Measurements from ENCODE around the gene CADM1.

CADM1 gene

GRCh38 chr11:115168229-115168671 is 336.0 kb downstream of the CADM1 start:
- DNase-seq: no peak

GRCh38 chr11:115167456-115167855 is 336.8 kb downstream of the CADM1 start:
- DNase-seq: no peak

GRCh38 chr11:115166820-115167219 is 337.4 kb downstream of the CADM1 start:
- no peak for DNase-seq

DNA sequence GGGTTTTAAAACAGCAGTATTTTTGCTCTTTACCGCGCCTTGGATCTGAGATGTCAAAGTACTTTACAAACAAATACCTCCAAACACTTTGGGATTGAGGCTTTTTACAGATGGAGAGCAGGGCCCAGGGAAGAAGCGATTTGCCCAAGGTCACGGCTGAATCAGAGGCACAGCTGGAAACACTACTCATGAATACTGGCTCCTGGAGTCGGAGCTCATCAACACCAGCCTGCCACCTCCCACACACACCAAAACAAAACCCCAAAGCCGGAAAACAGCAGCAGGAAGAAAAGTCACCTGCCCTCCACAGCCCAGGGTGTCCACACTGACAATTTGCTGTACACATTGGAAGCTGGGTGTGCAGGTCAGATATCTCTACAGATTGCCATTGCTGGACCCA is 339.4 kb downstream of the CADM1 start:
- DNase-seq: no peak

- no peak for DNase-seq
Observed at GRCh38 chr11:115162919-115163318, 341.3 kb downstream of the CADM1 start.

- peak; percentile 24 for DNase-seq
Observed at GRCh38 chr11:115161876-115162275, 342.3 kb downstream of the CADM1 start.

DNA sequence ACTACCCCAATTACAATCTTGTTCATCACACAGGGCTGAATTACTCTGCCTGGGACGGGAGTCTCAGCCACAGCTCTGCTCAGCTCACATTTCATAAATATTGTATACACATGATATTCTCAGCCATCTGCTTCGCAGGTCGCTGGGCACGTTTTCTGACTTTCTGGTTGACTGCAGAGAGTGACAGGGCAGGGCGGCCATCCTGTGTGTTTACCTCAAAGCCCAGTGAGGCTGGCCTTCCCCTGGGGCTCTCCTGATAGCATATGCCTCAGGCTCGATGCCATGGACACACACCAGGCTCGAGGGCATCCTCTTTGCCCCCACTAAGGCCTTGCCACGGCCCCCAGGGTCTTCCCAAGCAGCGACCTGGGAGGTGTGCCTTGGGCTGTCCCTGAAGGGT is 345.0 kb downstream of the CADM1 start:
- no peak for DNase-seq

GRCh38 chr11:115158053-115158452 is 346.2 kb downstream of the CADM1 start:
- DNase-seq: no peak

GRCh38 chr11:115157247-115157646 is 347.0 kb downstream of the CADM1 start:
- no peak for DNase-seq

- no peak for DNase-seq
Observed at GRCh38 chr11:115155978-115156377, 348.2 kb downstream of the CADM1 start.

DNA sequence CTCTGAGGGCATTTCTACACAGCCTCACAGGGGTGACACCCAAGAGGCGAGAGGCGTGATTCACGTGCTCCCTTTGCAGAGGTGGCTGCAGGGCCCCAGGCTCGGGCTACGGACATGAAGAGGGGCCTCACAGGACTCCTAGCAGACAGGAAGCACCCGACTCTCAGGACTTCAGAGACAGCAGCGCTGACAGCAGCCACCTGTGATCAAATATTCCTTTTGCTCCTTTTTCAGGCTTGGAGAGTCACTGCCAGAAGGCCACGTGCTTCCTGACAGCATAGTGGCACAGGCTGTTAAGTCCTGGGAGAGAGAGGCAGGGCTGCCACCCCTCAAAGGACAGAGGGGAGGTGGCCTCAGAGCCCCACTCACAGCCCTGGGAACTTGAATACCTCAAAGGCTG is 348.9 kb downstream of the CADM1 start:
- no peak for DNase-seq

- DNase-seq: no peak
Observed at GRCh38 chr11:115154355-115154736, 349.9 kb downstream of the CADM1 start.

DNA sequence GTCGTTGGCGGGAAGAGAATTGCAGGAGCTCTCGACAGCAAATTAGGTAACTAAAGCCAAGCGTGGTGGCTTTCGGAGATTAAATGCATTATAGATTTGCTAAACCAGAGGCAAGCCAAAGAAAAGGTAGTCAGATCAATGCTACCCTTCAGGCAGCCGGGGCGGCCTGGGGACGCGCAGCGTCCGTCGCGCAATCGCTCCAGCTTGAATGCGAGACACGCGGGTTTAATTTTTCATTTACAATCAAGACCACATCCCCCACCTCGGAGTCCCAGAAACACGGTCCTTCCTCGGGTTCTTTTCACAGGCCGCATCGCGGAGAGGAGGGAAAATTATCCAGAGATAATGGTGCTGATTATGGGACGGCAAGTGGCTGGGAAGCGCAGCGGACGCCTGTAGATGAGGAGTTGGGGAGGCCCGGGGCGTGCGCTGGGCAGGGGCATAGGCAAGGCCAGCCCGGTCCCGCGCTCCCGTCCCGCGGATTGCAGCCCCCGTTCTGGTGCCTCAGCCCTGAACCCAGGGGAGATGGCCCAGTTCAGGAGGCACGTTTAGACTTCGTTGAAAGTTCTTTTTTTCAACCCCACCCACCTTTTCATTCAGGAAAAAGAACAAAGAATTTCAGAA is 350.4 kb downstream of the CADM1 start:
- no peak for DNase-seq

- no peak for DNase-seq
Observed at GRCh38 chr11:115153135-115153534, 351.1 kb downstream of the CADM1 start.

- no peak for DNase-seq
Observed at GRCh38 chr11:115151010-115151409, 353.2 kb downstream of the CADM1 start.

DNA sequence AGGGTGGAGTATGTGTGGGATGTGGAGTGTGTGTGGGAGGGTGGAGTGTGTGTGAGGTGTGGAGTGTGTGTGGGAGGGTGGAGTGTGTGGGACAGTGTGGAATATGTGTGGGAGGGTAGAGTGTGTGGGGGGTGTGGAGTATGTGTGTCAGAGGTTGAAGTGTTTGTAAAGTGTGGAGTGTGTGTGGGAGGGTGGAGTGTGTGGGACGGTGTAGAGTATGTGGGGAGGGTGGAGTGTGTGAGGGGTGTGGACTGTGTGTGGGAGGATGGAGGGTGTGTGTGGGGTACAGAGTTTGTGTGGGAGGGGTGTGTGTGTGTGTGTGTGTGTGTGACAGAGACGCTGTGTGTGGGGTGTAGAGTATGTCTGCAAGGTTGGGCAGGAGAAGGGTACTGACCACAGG is 355.5 kb downstream of the CADM1 start:
- DNase-seq: no peak

DNA sequence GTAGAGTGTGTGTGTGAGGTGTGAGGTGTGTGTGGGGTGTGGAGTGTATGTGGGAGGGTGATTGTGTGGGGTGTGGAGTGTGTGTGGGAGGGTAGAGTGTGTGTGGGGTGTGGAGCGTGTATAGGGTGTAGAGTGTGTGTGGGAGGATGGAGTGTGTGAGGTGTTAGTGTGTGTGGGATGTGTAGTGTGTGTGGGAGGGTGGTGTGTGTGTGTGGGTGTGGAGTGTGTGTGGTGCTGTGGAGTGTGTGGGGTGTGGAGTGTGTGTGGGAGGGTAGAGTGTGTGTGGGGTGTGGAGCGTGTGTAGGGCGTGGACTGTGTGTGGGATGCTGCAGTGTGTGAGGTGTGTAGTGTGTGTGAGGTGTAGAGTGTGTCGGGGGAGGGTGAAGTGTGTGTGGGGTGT is 356.1 kb downstream of the CADM1 start:
- DNase-seq: no peak

DNA sequence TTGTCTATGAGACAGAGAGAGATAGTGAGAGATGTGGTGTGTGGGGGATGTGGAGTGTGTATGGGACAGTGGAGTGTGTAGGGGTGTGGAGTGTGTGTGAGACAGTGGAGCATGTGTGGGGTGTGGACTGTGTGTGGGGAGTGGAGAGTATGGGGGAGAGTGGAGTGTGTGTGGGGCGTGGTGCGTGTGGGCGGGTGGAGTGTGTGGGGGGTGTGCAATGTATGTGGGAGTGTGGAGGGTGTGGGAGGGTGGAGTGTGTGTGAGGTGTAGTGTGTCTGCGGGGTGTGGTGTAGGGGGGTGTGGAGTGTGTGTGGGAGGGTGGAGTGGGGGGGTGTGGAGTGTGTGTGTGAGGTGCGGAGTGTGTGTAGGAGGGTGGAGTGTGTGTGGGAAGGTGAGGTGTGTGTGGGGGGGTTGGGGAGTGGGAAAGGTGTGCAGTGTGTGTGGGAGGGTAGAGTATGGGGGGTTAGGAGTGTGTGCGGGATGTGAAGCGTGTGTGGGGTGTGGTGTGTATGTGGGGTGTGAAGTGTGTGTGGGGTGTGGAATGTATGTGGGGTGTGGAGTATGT is 356.9 kb downstream of the CADM1 start:
- no peak for DNase-seq

DNA sequence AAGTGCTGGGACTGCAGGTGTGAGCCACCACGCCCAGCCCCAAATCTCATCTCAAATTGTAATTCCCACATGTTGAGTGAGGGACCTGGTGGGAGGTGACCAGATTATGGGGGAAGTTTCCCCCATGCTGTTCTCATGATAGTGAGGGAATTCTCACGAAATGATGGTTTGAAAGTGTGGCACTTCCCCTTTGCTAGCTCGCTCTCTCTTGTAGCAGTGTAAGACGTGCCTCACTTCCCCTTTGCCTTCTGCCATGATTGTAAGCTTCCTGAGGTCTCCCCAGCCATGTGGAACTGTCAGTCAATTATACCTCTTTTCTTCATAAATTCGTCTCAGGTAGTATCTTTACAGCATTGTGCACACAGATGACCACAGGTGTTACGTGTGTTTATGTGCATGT is 357.8 kb downstream of the CADM1 start:
- no peak for DNase-seq

GRCh38 chr11:115145324-115145723 is 358.9 kb downstream of the CADM1 start:
- peak; percentile 71 for DNase-seq

DNA sequence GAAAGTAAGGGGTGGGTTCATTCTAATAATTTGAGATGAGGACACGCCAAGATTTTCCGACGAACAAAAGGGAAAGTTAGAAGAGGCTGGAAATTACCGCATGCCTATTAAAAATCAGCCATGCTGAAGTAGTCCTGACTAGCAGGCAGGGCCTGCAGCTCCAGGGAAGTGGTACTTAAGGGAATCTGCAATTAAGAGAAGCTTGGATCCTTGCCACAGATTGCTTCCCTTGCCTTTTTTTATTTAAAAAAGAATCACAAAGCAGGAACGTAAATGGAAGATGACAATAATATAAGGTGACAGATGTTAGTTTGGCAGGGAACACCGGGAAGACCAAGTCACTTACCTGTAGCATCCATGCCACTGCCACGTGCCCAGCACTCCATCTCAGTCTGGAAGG is 359.3 kb downstream of the CADM1 start:
- DNase-seq: peak; percentile 72

DNA sequence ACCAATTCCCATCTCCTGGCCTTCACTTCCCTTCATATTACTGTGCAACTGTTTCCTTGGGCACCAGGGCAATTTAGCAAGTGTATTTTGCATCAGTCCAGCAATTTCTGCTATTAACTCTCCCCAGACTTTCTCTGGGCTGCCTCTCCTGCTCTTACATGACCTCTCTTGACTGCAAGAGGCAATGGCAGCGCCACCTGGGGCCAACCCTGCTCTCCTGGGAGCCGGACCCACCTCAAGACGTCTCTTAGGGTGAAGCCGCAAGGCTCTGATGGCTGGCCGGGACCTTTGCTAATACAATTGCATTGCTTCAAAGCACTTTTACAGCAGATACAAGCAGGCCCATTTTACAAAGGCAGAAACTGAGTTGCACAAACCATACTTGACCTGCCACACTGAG is 360.2 kb downstream of the CADM1 start:
- no peak for DNase-seq

DNA sequence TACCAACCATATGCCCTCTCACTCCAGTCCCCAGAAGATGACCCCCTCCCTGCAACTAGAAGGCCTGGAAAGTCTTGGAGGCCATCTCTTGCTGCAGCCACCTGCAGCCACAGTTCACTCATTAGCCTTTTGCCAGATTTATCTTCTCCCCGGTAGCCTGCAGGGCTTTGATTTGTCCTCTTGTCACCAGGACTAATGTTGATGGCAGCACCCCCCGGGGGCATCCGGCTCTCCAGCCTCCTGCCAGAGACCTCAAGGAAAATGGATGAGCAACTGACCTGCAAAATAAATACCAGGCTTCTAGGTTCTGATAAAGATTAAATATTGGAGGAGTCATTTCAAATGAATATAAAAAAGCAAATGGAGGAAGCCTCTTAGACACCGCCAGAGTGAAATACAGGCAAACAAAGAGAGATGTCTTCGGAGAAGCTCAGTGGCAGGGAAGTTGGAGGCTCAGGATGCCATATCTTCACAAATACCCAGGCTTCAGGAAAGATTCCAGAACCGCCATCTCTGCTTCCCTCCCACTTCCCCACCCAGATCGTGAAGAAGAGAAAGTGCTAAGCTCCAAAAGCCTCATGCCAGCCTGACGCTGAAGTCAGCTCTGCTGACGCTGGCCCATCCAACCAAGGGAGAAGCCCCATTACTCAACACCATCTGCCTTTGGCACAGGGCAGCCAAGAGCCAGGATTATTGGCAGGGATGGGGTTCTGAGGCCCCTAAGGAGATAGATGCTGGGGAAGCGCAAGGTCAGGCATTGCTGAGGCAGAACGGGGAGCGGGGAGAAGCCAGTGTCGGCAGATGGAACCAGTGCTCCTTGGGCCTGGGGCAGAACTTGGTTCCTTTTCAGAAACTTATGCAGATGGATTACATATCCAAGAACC is 362.7 kb downstream of the CADM1 start:
- DNase-seq: no peak

GRCh38 chr11:115135936-115136335 is 368.3 kb downstream of the CADM1 start:
- no peak for DNase-seq

Data from NCI-H1092 (cell line).